Upper lobe of left lung (tissue), 4 donors: ENCODE data around the gene EYA2.

Experiments used
- POLR2A ChIP-seq, 4 donors: fragments of 450-650 bp; IDR thresholded peaks; one replicate each; pipeline ENCODE4 v1.5.1; 2016 to 2017; ENCODE audit warnings: antibody characterized with exemption in 4 of 4, mild to moderate bottlenecking in 2 of 4
- POLR2AphosphoS5 ChIP-seq, 2 donors: sonication (generic); formaldehyde crosslinking; IDR thresholded peaks; one replicate each; pipeline ENCODE4 v1.5.1; 2017; ENCODE audit warnings: antibody characterized with exemption in 2 of 2
- TF ChIP-seq, protein P1 (sequence below), 6 experiments: fragments of 450-650 bp in 4 of 6; fragments of 200-600 bp in 2 of 6; sonication (generic) in 2 of 6; IDR thresholded peaks; one replicate each; pipeline ENCODE4 v1.5.1; 2016 to 2019; ENCODE audit warnings: antibody characterized with exemption in 6 of 6

DNA sequence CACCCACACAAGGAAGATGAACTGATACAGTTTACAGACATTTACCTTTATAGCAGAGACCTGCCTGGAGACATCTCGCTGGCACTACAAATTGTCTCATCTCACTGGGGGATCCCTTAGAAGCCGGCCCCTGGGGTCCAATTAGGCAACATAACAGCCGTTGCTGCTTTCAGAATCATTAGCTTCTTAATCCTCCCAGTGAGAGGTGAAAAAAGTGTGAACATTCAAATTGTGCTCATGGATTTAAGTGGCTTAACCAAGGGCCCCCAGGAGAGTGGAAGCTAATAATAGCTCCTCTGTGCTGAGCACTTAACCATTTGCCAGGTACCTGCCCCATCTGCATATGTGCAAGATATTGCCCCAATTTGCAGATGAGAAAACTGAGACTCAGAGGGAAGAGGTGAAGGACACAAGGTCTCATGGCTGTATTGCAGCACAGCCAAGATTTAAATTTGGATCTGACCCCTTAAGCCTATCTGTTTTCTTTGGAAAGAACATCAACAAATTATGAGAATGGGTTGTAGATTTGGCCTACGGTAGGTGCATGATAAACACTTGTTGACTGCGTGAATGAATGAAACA is 101.0 kb downstream of the EYA2 start:
- TF ChIP-seq, protein P1, sequence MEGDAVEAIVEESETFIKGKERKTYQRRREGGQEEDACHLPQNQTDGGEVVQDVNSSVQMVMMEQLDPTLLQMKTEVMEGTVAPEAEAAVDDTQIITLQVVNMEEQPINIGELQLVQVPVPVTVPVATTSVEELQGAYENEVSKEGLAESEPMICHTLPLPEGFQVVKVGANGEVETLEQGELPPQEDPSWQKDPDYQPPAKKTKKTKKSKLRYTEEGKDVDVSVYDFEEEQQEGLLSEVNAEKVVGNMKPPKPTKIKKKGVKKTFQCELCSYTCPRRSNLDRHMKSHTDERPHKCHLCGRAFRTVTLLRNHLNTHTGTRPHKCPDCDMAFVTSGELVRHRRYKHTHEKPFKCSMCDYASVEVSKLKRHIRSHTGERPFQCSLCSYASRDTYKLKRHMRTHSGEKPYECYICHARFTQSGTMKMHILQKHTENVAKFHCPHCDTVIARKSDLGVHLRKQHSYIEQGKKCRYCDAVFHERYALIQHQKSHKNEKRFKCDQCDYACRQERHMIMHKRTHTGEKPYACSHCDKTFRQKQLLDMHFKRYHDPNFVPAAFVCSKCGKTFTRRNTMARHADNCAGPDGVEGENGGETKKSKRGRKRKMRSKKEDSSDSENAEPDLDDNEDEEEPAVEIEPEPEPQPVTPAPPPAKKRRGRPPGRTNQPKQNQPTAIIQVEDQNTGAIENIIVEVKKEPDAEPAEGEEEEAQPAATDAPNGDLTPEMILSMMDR (IDR thresholded peaks at IDR 0.05), result no peak
- TF ChIP-seq POLR2A (IDR thresholded peaks at IDR 0.05), result no peak
- no peak for TF ChIP-seq POLR2AphosphoS5 (IDR thresholded peaks at IDR 0.05)
